ENCODE measurements around the gene PRKCB.

DNA sequence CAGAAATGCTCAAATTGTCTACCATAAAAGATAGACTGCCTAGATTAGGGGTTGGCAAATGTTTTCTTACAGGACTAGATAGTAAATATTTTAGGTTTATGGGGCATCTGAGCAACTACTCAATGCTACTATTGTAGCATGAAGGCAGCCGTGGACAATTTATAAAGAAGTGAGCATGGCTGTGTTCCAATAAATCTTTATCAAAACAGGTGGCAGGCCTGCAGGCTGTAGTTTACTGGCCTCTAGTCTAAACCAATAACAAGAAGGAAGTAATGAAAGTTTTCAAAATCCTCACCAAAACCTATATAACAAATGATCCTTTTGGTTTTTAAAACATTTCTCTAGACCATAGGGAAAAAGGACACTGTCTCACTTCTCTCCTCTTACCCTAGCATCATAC lies 105.2 kb downstream of the PRKCB start:
- TF ChIP-seq CTCF (IDR thresholded peaks at IDR 0.05) (no peak), POLR2A (IDR thresholded peaks at IDR 0.05) (no peak)

Measured in thyroid gland (tissue), 4 donors.